Keratinocyte (primary cell): ENCODE results near the gene PRAMEF12. TPM values are rescaled to one million over a fixed set of nuclear protein-coding genes. Genes with fewer than 3 reads are reported as not detected.

Experiments
- DNase-seq: peaks from one replicate; pipeline ENCODE4 v3.0.0-alpha.2; 2011; ENCODE audit warnings: low read depth, missing footprints, low spot score
- FAIRE-seq: peaks from 2 replicates; lab custom pipeline; 2011; peaks lifted over from hg19 to GRCh38; lab: Jason Lieb, UNC
- H2AFZ ChIP-seq: 2 replicates; pipeline ENCODE4 v1.6.0; 2012; ENCODE audit warnings: low read length, control low read depth, inconsistent platforms; ENCODE audit not compliant: control insufficient read depth
- H3K27ac ChIP-seq: 2 replicates; pipeline ENCODE4 v1.5.1; 2011; ENCODE audit warnings: low read length; ENCODE audit not compliant: control insufficient read depth, insufficient read depth
- H3K27me3 ChIP-seq: 3 replicates; pipeline ENCODE4 v1.6.0; 2011; ENCODE audit warnings: low read length; ENCODE audit not compliant: control insufficient read depth, insufficient read depth; ENCODE audit errors: extremely low read depth
- H3K36me3 ChIP-seq, 2 experiments: 2 replicates in 1 of 2; 3 replicates in 1 of 2; pipeline ENCODE4 v1.5.1; 2011; ENCODE audit warnings: low read length in 2 of 2, mild to moderate bottlenecking in 1 of 2; ENCODE audit not compliant: control insufficient read depth in 2 of 2, insufficient read depth in 2 of 2; ENCODE audit errors: extremely low read depth in 1 of 2
- H3K4me1 ChIP-seq: 3 replicates; pipeline ENCODE4 v1.5.1; 2011; ENCODE audit warnings: low read length; ENCODE audit not compliant: control insufficient read depth, insufficient read depth; ENCODE audit errors: extremely low read depth
- H3K4me2 ChIP-seq: 3 replicates; pipeline ENCODE4 v1.6.0; 2011; ENCODE audit warnings: low read depth, low read length; ENCODE audit not compliant: control insufficient read depth, insufficient read depth; ENCODE audit errors: extremely low read depth
- H3K4me3 ChIP-seq, 3 experiments: fragments of 200-600 bp in 1 of 3; sonication (generic) in 1 of 3; 2 replicates in 2 of 3; 3 replicates in 1 of 3; pipeline ENCODE4 v1.5.1; 2011 to 2016; ENCODE audit warnings: low read length in 3 of 3, mild to moderate bottlenecking in 3 of 3, control low read depth in 2 of 3, inconsistent platforms in 1 of 3, low read depth in 1 of 3, mixed read lengths in 1 of 3, mixed run types in 1 of 3, moderate library complexity in 1 of 3; ENCODE audit not compliant: control insufficient read depth in 2 of 3, insufficient read depth in 2 of 3; ENCODE audit errors: extremely low read depth in 1 of 3
- H3K79me2 ChIP-seq: 2 replicates; pipeline ENCODE4 v1.6.0; 2012; ENCODE audit warnings: low read length; ENCODE audit not compliant: control insufficient read depth, insufficient read depth
- H3K9ac ChIP-seq: 3 replicates; pipeline ENCODE4 v1.6.0; 2011; ENCODE audit warnings: low read length; ENCODE audit not compliant: control insufficient read depth, insufficient read depth; ENCODE audit errors: extremely low read depth
- H3K9me1 ChIP-seq: 3 replicates; pipeline ENCODE4 v1.6.0; 2011; ENCODE audit warnings: low read length; ENCODE audit not compliant: control insufficient read depth, insufficient read depth; ENCODE audit errors: extremely low read depth
- H3K9me3 ChIP-seq: 2 replicates; pipeline ENCODE4 v1.5.1; 2012; ENCODE audit warnings: low read depth, low read length; ENCODE audit not compliant: control insufficient read depth
- H4K20me1 ChIP-seq: 3 replicates; pipeline ENCODE4 v1.6.0; 2011; ENCODE audit warnings: low read length; ENCODE audit not compliant: control insufficient read depth, insufficient read depth; ENCODE audit errors: extremely low read depth
- EZH2 ChIP-seq: IDR thresholded peaks from one replicate; pipeline ENCODE4 v1.6.1; 2012; ENCODE audit warnings: inconsistent platforms, mild to moderate bottlenecking, low read length, moderate library complexity
- dilution Hi-C: fragments of 300-500 bp; cut with MboI; formaldehyde crosslinking; loops from one replicate; pipeline ENCODE4 v1.7.0; 2020; ENCODE audit warnings: low sequenced_read_pairs; ENCODE audit not compliant: extremely low pct_ligation_motif_present
- polyA plus RNA-seq, 5 experiments: library from polyadenylated mRNA; depleted of rRNA in 3 of 5; stranded (reverse) in 3 of 5; stranded (forward) in 1 of 5; unstranded in 1 of 5; fragments of >200 nt; gene quantifications; 1 replicate in 1 of 5; 2 replicates in 3 of 5; 3 replicates in 1 of 5; pipeline versions ENCODE4 v1.2.1 to v1.2.3, GENCODE V29; 2011 to 2012; ENCODE audit warnings: missing spikeins in 2 of 5, low read depth in 1 of 5, low replicate concordance in 1 of 5
- TF ChIP-seq, protein P1 (sequence below), 3 experiments: IDR thresholded peaks in 1 of 3; conservative IDR thresholded peaks in 1 of 3; optimal IDR thresholded peaks in 1 of 3; 2 replicates in 2 of 3; 3 replicates in 1 of 3; pipeline versions ENCODE3 to v1.5.1; 2011; ENCODE audit warnings: low read length in 3 of 3, mild to moderate bottlenecking in 3 of 3, moderate library complexity in 2 of 3, control low read depth in 1 of 3, inconsistent platforms in 1 of 3; ENCODE audit not compliant: insufficient read depth in 2 of 3; ENCODE audit errors: extremely low read depth in 1 of 3

PRAMEF12 gene
- polyA plus RNA-seq, 1 donor (not counting 4 experiments of a cell fraction or from before 2014, with no cell fraction given) = not detected

- Histone ChIP-seq H3K79me2 (no peaks in the 10 kb centered on the region), H3K4me3 (no peak overlapping the region), H3K4me2 (no peak overlapping the region), H3K36me3 (no peaks in the 10 kb centered on the region), H3K9me3 (no peaks in the 10 kb centered on the region), H3K4me1 (no peaks in the 10 kb centered on the region), H3K9ac (no peak overlapping the region), H3K9me1 (no peaks in the 10 kb centered on the region), H3K27me3 (no peaks in the 10 kb centered on the region), H2AFZ (no peak overlapping the region), H3K27ac (no peak overlapping the region), H4K20me1 (no peaks in the 10 kb centered on the region)
- dilution Hi-C loops = no loop called here
- FAIRE-seq (no peak), DNase-seq (no peak)
- no peak for TF ChIP-seq EZH2
- TF ChIP-seq, protein P1, sequence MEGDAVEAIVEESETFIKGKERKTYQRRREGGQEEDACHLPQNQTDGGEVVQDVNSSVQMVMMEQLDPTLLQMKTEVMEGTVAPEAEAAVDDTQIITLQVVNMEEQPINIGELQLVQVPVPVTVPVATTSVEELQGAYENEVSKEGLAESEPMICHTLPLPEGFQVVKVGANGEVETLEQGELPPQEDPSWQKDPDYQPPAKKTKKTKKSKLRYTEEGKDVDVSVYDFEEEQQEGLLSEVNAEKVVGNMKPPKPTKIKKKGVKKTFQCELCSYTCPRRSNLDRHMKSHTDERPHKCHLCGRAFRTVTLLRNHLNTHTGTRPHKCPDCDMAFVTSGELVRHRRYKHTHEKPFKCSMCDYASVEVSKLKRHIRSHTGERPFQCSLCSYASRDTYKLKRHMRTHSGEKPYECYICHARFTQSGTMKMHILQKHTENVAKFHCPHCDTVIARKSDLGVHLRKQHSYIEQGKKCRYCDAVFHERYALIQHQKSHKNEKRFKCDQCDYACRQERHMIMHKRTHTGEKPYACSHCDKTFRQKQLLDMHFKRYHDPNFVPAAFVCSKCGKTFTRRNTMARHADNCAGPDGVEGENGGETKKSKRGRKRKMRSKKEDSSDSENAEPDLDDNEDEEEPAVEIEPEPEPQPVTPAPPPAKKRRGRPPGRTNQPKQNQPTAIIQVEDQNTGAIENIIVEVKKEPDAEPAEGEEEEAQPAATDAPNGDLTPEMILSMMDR (optimal IDR thresholded peaks at IDR 0.05 in 1 of 3, IDR thresholded peaks at IDR 0.05 in 1 of 3, conservative IDR thresholded peaks at IDR 0.05 in 1 of 3; ENCODE audit: extremely low read depth in 1 of 3, insufficient read depth in 2 of 3, low read length in 3 of 3) = no peak
Observed at GRCh38 chr1:12764016-12764415, 9.5 kb upstream of the PRAMEF12 start.

- Histone ChIP-seq H4K20me1 (no peaks in the 10 kb centered on the region), H3K4me2 (no peak overlapping the region), H3K9me3 (no peaks in the 10 kb centered on the region), H3K4me1 (no peaks in the 10 kb centered on the region), H3K4me3 (no peak overlapping the region), H3K27me3 (no peaks in the 10 kb centered on the region), H3K9me1 (no peaks in the 10 kb centered on the region), H3K27ac (no peak overlapping the region), H3K36me3 (no peaks in the 10 kb centered on the region), H3K9ac (no peak overlapping the region), H3K79me2 (no peaks in the 10 kb centered on the region), H2AFZ (no peak overlapping the region)
- TF ChIP-seq, protein P1 (optimal IDR thresholded peaks at IDR 0.05 in 1 of 3, IDR thresholded peaks at IDR 0.05 in 1 of 3, conservative IDR thresholded peaks at IDR 0.05 in 1 of 3; ENCODE audit: extremely low read depth in 1 of 3, insufficient read depth in 2 of 3, low read length in 3 of 3) = no peak
- TF ChIP-seq EZH2 = no peak
- FAIRE-seq (no peak), DNase-seq (no peak)
- dilution Hi-C loops = no loop called here
Observed at GRCh38 chr1:12769031-12769430, 4.5 kb upstream of the PRAMEF12 start.
